Measurements from ENCODE around the gene HOXD3. TPM values are rescaled to one million over a fixed set of nuclear protein-coding genes. Genes with fewer than 3 reads are reported as not detected.

The HOXD3 gene
- total RNA-seq, 1 donor from 2014 or later: 0.27 TPM

Small RNA genes within 50 kb of the gene (microRNA-seq; reads per million reads assigned to microRNA genes)
- gene MIR10B (ENCODE audit: borderline number of aligned reads): 1,703 reads per million, percentile 83 among the genes with 10 or more reads in this experiment

Other genes starting within 250 kb of the HOXD3 start
- 37.2 TPM for gene LNPK, start 155.0 kb upstream of the HOXD3 start, total RNA-seq
- gene EVX2, start 73.3 kb upstream of the HOXD3 start, total RNA-seq: not detected
- not detected for gene HOXD13, start 64.6 kb upstream of the HOXD3 start, total RNA-seq
- gene HOXD12, start 57.5 kb upstream of the HOXD3 start, total RNA-seq: not detected
- not detected for gene HOXD11, start 50.0 kb upstream of the HOXD3 start, total RNA-seq
- not detected for gene HOXD10, start 40.5 kb upstream of the HOXD3 start, total RNA-seq
- gene HOXD9, start 34.6 kb upstream of the HOXD3 start, total RNA-seq: not detected
- 0.92 TPM for gene HOXD8, start 27.6 kb upstream of the HOXD3 start, total RNA-seq
- 0.22 TPM for gene HOXD4, start 5.8 kb upstream of the HOXD3 start, total RNA-seq
- not detected for gene HOXD1, start 31.4 kb downstream of the HOXD3 start, total RNA-seq
- 55.4 TPM for gene MTX2, start 112.1 kb downstream of the HOXD3 start, total RNA-seq

All from left ventricle myocardium superior (tissue), 1 donor.